OCI-LY3 (cell line): ENCODE results near the gene CPNE4.

Source experiments
- H2AFZ ChIP-seq: fragments of 200-600, 300-600 bp; shearing (Covaris generic); 2 replicates; pipeline ENCODE4 v1.6.0; 2014; ENCODE audit warnings: antibody characterized with exemption, low read depth, low read length
- H3K27ac ChIP-seq: fragments of 200-600, 300-600 bp; sonication (generic); 2 replicates; pipeline ENCODE4 v1.5.1; 2014; ENCODE audit warnings: mild to moderate bottlenecking, low read length, moderate library complexity, mixed read lengths
- H3K27me3 ChIP-seq: fragments of 200-600, 300-600 bp; sonication (generic); 2 replicates; pipeline ENCODE4 v1.6.1; 2014; ENCODE audit warnings: low read depth, low read length, mixed read lengths
- H3K36me3 ChIP-seq: fragments of 200-600, 300-600 bp; sonication (generic); replicated peaks from 2 replicates; pipeline ENCODE3; 2014; ENCODE audit warnings: low read depth, low read length, mixed read lengths
- H3K4me1 ChIP-seq: fragments of 300-600, 200-600 bp; sonication (generic); 2 replicates; pipeline ENCODE4 v1.6.1; 2014; ENCODE audit warnings: low read length, mixed read lengths
- H3K4me2 ChIP-seq: fragments of 200-600, 300-600 bp; sonication (generic); 2 replicates; pipeline ENCODE4 v1.6.1; 2014; ENCODE audit warnings: low read length, mixed read lengths
- H3K4me3 ChIP-seq: fragments of 300-600, 200-600 bp; sonication (generic); 2 replicates; pipeline ENCODE4 v1.5.1; 2014; ENCODE audit warnings: antibody characterized with exemption, mild to moderate bottlenecking, low read length, moderate library complexity
- H3K79me2 ChIP-seq: fragments of 300-600, 200-600 bp; shearing (Covaris generic); 2 replicates; pipeline ENCODE4 v1.6.1; 2014; ENCODE audit warnings: mild to moderate bottlenecking, low read length, mixed read lengths
- H3K9ac ChIP-seq: fragments of 300-600, 200-600 bp; shearing (Covaris generic); 2 replicates; pipeline ENCODE4 v1.6.0; 2014; ENCODE audit warnings: mild to moderate bottlenecking, low read length, moderate library complexity
- H3K9me3 ChIP-seq: fragments of 200-600, 300-600 bp; shearing (Covaris generic); 2 replicates; pipeline ENCODE4 v1.6.1; 2014; ENCODE audit warnings: low read length, mixed read lengths; ENCODE audit not compliant: insufficient read depth
- H4K20me1 ChIP-seq: fragments of 200-600, 300-600 bp; sonication (generic); 2 replicates; pipeline ENCODE4 v1.6.1; 2016; ENCODE audit warnings: low read length, mixed read lengths; ENCODE audit not compliant: insufficient read depth
- EZH2phosphoT487 ChIP-seq: fragments of 200-600 bp; shearing (Covaris generic); IDR thresholded peaks from 2 replicates; pipeline ENCODE4 v1.6.1; 2018; ENCODE audit warnings: antibody characterized with exemption, mixed run types, low read depth
- TF ChIP-seq, protein P1 (sequence below): fragments of 200-600, 300-600 bp; sonication (generic); IDR thresholded peaks from 2 replicates; pipeline ENCODE4 v1.5.1; 2014; ENCODE audit warnings: antibody characterized with exemption, low read length, low read depth

CPNE4 gene

GRCh38 chr3:131749826-131750225 is 285.0 kb downstream of the CPNE4 start:
- TF ChIP-seq EZH2phosphoT487 = no peak
- TF ChIP-seq, protein P1, sequence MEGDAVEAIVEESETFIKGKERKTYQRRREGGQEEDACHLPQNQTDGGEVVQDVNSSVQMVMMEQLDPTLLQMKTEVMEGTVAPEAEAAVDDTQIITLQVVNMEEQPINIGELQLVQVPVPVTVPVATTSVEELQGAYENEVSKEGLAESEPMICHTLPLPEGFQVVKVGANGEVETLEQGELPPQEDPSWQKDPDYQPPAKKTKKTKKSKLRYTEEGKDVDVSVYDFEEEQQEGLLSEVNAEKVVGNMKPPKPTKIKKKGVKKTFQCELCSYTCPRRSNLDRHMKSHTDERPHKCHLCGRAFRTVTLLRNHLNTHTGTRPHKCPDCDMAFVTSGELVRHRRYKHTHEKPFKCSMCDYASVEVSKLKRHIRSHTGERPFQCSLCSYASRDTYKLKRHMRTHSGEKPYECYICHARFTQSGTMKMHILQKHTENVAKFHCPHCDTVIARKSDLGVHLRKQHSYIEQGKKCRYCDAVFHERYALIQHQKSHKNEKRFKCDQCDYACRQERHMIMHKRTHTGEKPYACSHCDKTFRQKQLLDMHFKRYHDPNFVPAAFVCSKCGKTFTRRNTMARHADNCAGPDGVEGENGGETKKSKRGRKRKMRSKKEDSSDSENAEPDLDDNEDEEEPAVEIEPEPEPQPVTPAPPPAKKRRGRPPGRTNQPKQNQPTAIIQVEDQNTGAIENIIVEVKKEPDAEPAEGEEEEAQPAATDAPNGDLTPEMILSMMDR = no peak
- Histone ChIP-seq H3K36me3 (no peaks in the 10 kb centered on the region), H2AFZ (no peak overlapping the region), H3K27ac (no peak overlapping the region), H3K9ac (no peak overlapping the region), H3K4me1 (no peaks in the 10 kb centered on the region), H3K4me2 (no peak overlapping the region), H3K79me2 (no peaks in the 10 kb centered on the region), H3K4me3 (no peak overlapping the region), H3K27me3 (no peaks in the 10 kb centered on the region), H4K20me1 (no peaks in the 10 kb centered on the region), H3K9me3 (no peaks in the 10 kb centered on the region)

- Histone ChIP-seq H3K27me3 (no peaks in the 10 kb centered on the region), H3K4me2 (no peak overlapping the region), H3K4me3 (no peak overlapping the region), H2AFZ (no peak overlapping the region), H3K9me3 (no peaks in the 10 kb centered on the region), H3K4me1 (no peaks in the 10 kb centered on the region), H3K27ac (no peak overlapping the region), H3K9ac (no peak overlapping the region), H4K20me1 (no peaks in the 10 kb centered on the region), H3K79me2 (no peaks in the 10 kb centered on the region), H3K36me3 (no peaks in the 10 kb centered on the region)
- TF ChIP-seq, protein P1 = no peak
- TF ChIP-seq EZH2phosphoT487 = no peak
Observed at GRCh38 chr3:131747466-131747865, 287.3 kb downstream of the CPNE4 start.

DNA sequence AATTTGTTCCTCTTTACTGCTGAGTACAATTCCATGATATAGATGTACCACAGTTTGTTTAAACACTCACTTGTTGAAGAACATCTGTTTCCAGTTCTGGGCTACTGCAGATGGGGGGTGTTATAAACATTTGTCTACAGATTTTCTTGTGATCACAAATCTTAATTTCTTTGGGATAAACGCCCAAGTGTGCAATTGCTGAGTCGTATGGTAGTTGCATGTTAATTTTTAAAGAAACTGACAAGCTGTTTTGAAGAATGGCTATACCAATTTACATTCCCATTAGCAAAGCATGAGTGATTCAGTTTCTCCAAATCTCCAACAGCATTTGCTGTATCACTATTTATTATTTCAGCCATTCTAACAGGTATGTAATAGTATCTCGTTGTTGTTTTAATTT is 290.0 kb downstream of the CPNE4 start:
- H3K9ac ChIP-seq = no peak overlapping the region
- H3K4me1 ChIP-seq = peaks cover 2% of the 10 kb centered on the region
- H3K27me3 ChIP-seq = no peaks in the 10 kb centered on the region
- no peak overlapping the region for H2AFZ ChIP-seq
- TF ChIP-seq, protein P1 = no peak
- no peak for TF ChIP-seq EZH2phosphoT487
- no peaks in the 10 kb centered on the region for H3K79me2 ChIP-seq
- no peak overlapping the region for H3K4me3 ChIP-seq
- H3K27ac ChIP-seq = no peak overlapping the region
- H3K4me2 ChIP-seq = no peak overlapping the region
- H3K36me3 ChIP-seq = no peaks in the 10 kb centered on the region
- no peaks in the 10 kb centered on the region for H4K20me1 ChIP-seq
- no peaks in the 10 kb centered on the region for H3K9me3 ChIP-seq

DNA sequence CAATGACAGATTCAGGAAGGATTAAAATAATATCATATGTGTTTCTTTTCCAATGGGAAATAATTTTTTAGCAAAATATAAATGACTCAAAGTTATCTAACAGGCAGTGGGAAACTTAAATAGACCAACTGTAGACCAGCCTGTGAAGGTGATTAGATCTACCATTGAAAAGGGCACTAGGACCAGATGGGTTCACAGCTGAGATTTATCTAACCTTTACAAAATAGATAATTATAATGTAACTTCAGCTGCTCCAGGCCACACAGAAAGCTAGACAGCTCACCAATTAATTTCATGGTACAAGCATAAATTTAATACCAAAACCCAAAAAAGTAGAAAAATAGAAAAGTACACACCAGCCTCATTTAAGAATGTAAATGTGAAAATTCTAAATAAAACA is 291.7 kb downstream of the CPNE4 start:
- Histone ChIP-seq H3K27ac (no peak overlapping the region), H3K36me3 (no peaks in the 10 kb centered on the region), H3K27me3 (no peaks in the 10 kb centered on the region), H3K79me2 (no peaks in the 10 kb centered on the region), H3K4me3 (no peak overlapping the region), H3K4me2 (no peak overlapping the region), H2AFZ (no peak overlapping the region), H3K9me3 (no peaks in the 10 kb centered on the region), H3K4me1 (peaks cover 11% of the 10 kb centered on the region), H3K9ac (no peak overlapping the region), H4K20me1 (no peaks in the 10 kb centered on the region)
- TF ChIP-seq, protein P1 = no peak
- no peak for TF ChIP-seq EZH2phosphoT487
